Heart left ventricle (tissue), 16 donors: ENCODE data around the gene EYS. TPM values are rescaled to one million over a fixed set of nuclear protein-coding genes. Genes with fewer than 3 reads are reported as not detected.

Source experiments
- ATAC-seq, 4 donors: fragments of 200-7000 bp; cut with Tn5 transposase; one replicate each; pipeline ENCODE4 v1.9.1; 2020 to 2022; ENCODE audit warnings: moderate library complexity in 4 of 4, mild to moderate bottlenecking in 3 of 4, moderate number of reproducible peaks in 1 of 4
- DNase-seq, 5 donors: peaks; one replicate each; pipeline ENCODE4 v3.0.0-alpha.2; 2020
- H3K27ac ChIP-seq, 12 donors: fragments of 200-600 bp; sonication (generic) in 4 of 12; one replicate each; pipeline versions ENCODE4 v1.5.0 to v1.8.0; 2016 to 2022; ENCODE audit warnings: mild to moderate bottlenecking in 2 of 12
- H3K27me3 ChIP-seq, 9 donors: fragments of 200-600 bp; sonication (generic) in 2 of 9; one replicate each; pipeline versions ENCODE4 v1.5.1 to v1.8.0; 2016 to 2022; ENCODE audit warnings: mild to moderate bottlenecking in 3 of 9
- H3K36me3 ChIP-seq, 9 donors: fragments of 200-600 bp; sonication (generic) in 2 of 9; one replicate each; pipeline versions ENCODE4 v1.5.0 to v1.8.0; 2018 to 2022; ENCODE audit warnings: mild to moderate bottlenecking in 2 of 9
- H3K4me1 ChIP-seq, 12 donors: fragments of 200-600 bp; sonication (generic) in 4 of 12; one replicate each; pipeline versions ENCODE4 v1.5.0 to v1.8.0; 2016 to 2022; ENCODE audit warnings: mild to moderate bottlenecking in 3 of 12
- H3K4me3 ChIP-seq, 12 donors: fragments of 200-600 bp; sonication (generic) in 4 of 12; one replicate each; pipeline versions ENCODE4 v1.5.0 to v1.8.0; 2017 to 2022; ENCODE audit warnings: mild to moderate bottlenecking in 9 of 12, moderate library complexity in 4 of 12
- H3K9me3 ChIP-seq, 12 donors: fragments of 200-600 bp; sonication (generic) in 4 of 12; one replicate each; pipeline versions ENCODE4 v1.5.0 to v1.8.0; 2016 to 2022; ENCODE audit warnings: mild to moderate bottlenecking in 1 of 12
- POLR2A ChIP-seq, 2 donors: fragments of 450-650 bp; IDR thresholded peaks; one replicate each; pipeline ENCODE4 v1.6.1; 2017; ENCODE audit warnings: antibody characterized with exemption in 2 of 2, mild to moderate bottlenecking in 2 of 2, moderate library complexity in 2 of 2
- WGBS, 4 donors: extraction: QIAGEN DNeasy Blood & Tissue Kit in 2 of 4; methylation state at CpG; one replicate each; pipeline versions ENCODE4 v1.1.5 to v1.1.7; 2013 to 2018; 5-methylcytosine and 5-hydroxymethylcytosine counted together
- intact Hi-C, 10 donors: fragments of 100-400 bp; cut with DNase I; formaldehyde crosslinking; loops; one replicate each; pipeline versions ENCODE4 v1.11.1 to v1.14.2; 2022
- polyA plus RNA-seq, 2 donors: library from polyadenylated mRNA; stranded (reverse); fragments of 200-250 nt; gene quantifications; one replicate each; pipeline ENCODE4 v1.2.3, GENCODE V29; 2013
- total RNA-seq, 9 donors: library from RNA; depleted of rRNA in 2 of 9; stranded (reverse); fragments of >200 nt in 2 of 9; fragmentation: NEBNext Ultra II Directional in 3 of 9; extraction: Animal tissue kit (Norgen Biotek cat#: 25700) in 3 of 9; gene quantifications; one replicate each; pipeline versions ENCODE4 v1.1.0 to v1.2.4, GENCODE V29; 2016 to 2023
- TF ChIP-seq, protein P1 (sequence below), 12 donors: fragments of 200-600 bp; sonication (generic) in 4 of 12; IDR thresholded peaks; one replicate each; pipeline versions ENCODE4 v1.5.0 to v1.8.0; 2018 to 2022; ENCODE audit warnings: antibody characterized with exemption in 12 of 12, mild to moderate bottlenecking in 5 of 12
- donor health status: ischemic (EF 13 %, LVEDD 7.1; RV severe dilation, severe dysfunction).
- donor health status: healthy with polysubstance abuse.
- donor health status: DM: no; HTN: yes; CAD: no.
- donor health status: DM: no; HTN: no; CAD: no.
- donor health status: ischemic (EF 25% LVEDD 6.9; RV normal size, moderate dysfunction).
- donor health status: ischemic (EF 25% LVEDD 5.7; RV mildly dilated, moderate dysfunction).
- donor health status: healthy.
- donor health status: DM: yes; HTN: yes; CAD: no.
- donor health status: ischemic (EF 35%, LVEDD 5.7; RV mildly dilated, moderate dysfunction).
- donor health status: nonischemic (EF 11% LVEDD 7.7; RV severe dilation, severe dysfunction).
- donor health status: DM: yes; HTN: yes; CAD: no.
- donor health status: PGD.
- donor health status: ischemic (EF 29% LVEDD 5.4; RV normal size, mild dysfunction).
- donor health status: nonischemic (EF 23%, LVEDD 6.1; RV moderate dilation, normal function).

Gene EYS
- total and polyA plus RNA-seq, 11 donors = 0.07 to 0.27 (median 0.08) TPM; not detected in 8

DNA sequence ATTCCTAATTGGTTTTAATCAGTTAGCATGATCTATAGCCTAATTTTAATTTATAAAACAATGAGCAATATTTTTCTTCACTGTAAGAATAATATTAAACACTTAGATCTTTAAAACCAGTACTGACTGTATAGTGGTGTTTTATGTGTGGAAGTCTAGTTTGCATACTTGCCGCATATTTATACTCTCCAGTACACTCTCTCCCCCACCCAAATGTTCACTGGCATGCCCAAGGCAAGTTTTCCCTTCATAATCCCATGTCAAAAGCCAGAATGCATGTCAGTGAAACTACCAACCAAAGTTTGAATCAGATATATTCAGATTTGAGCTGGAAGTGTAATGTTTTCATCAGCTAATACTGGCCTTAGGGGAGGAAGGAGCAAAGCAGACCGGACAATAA is 1565.3 kb downstream of the EYS start:
- ATAC-seq (no peak), DNase-seq (no peak)
- Histone ChIP-seq H3K36me3 (no peaks in the 10 kb centered on the region), H3K27me3 (no peaks in the 10 kb centered on the region), H3K4me3 (no peak overlapping the region), H3K4me1 (no peaks in the 10 kb centered on the region), H3K27ac (no peak overlapping the region), H3K9me3 (no peaks in the 10 kb centered on the region)
- TF ChIP-seq, protein P1, sequence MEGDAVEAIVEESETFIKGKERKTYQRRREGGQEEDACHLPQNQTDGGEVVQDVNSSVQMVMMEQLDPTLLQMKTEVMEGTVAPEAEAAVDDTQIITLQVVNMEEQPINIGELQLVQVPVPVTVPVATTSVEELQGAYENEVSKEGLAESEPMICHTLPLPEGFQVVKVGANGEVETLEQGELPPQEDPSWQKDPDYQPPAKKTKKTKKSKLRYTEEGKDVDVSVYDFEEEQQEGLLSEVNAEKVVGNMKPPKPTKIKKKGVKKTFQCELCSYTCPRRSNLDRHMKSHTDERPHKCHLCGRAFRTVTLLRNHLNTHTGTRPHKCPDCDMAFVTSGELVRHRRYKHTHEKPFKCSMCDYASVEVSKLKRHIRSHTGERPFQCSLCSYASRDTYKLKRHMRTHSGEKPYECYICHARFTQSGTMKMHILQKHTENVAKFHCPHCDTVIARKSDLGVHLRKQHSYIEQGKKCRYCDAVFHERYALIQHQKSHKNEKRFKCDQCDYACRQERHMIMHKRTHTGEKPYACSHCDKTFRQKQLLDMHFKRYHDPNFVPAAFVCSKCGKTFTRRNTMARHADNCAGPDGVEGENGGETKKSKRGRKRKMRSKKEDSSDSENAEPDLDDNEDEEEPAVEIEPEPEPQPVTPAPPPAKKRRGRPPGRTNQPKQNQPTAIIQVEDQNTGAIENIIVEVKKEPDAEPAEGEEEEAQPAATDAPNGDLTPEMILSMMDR (IDR thresholded peaks at IDR 0.05) = no peak
- no peak for TF ChIP-seq POLR2A (IDR thresholded peaks at IDR 0.05)
- WGBS, 4 donors = 90 to 95% (median 92%) methylated on average over 2 of the region's 2 CpGs
- intact Hi-C loops = no loop called here

DNA sequence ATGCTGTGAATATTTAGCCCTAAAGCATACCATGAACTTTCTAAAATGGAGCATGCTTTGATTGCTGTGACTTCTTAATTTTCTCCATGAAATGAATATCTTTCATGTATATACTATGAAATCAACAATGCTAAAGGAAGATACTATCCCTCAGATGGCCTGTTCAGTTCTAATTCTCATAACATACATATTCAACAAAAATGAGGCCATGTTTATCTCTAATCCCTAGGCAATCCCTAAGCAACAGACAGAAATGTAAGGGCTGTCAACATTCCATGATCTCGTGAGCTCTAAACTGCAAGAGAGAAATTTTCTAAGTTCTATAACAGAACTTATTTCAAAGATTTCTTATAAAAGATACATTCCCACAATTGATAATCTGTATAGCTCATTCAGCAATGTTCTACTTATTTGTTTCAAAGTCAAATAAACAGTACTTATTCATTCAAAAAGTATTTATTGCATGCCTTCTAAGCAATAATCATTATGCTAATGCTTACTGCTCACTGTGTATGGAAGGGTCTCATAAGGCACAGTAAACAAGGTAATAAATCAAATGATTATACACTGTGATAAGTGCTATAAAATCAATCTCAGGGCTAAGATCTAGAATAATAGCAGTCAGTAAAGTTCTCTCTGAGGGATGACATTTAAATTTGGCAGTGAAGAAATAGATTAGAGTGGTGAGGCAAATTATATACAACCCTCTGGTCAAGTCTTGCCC is 1578.6 kb downstream of the EYS start:
- WGBS, 4 donors = 64 to 82% (median 69%) methylated on average over 1 of the region's 1 CpG
- H3K27ac ChIP-seq = no peak overlapping the region
- intact Hi-C loops = no loop called here
- no peaks in the 10 kb centered on the region for H3K27me3 ChIP-seq
- H3K36me3 ChIP-seq = no peaks in the 10 kb centered on the region
- DNase-seq (no peak), ATAC-seq (no peak)
- no peaks in the 10 kb centered on the region for H3K9me3 ChIP-seq
- H3K4me3 ChIP-seq = no peak overlapping the region
- peaks cover 0 to 2% (median 0%) of the 10 kb centered on the region in 12 donors for H3K4me1 ChIP-seq
- TF ChIP-seq POLR2A (IDR thresholded peaks at IDR 0.05) = no peak
- TF ChIP-seq, protein P1 (IDR thresholded peaks at IDR 0.05) = no peak

DNA sequence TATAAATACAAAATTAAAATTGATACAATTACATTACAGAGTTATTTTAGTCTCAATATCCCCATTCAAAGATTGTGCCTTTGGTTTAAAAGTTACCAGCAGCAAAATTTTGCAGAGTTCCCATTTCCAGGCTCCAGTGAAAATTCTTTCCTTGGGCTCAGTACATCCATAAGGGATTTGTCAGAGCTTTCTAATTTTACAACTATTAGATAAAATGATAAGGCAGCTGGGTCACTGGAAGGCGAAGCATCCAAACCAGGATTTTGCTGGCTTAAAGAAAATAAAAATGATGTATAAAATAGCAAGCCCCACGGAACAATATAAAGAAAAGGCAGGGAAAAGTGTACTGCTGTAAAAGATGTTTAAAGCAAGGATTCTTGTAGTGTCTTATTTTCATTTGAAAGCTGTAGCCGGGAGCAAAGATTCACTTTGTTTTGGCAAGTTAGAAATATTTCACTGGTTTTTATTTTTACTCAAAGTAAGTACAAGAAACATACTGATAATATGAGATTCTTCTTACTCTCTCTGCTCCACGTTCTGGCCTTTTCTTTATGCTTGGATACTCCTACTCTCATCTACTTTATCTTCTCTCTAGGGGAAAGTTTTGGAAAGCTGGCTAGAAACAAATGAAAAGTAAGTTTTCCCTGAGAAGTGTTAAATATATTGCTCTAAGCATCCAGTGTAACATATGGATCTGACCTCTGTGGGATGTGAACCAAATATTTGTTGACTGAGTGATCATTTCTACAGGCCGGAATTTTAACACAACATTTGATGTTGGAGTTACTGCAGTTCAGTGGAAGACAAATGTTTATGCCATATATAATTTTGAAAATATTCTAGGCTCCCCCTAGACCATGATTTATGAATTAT is 1583.0 kb downstream of the EYS start:
- ATAC-seq (no peak), DNase-seq (no peak)
- no peak overlapping the region for H3K27ac ChIP-seq
- H3K4me1 ChIP-seq = peaks cover 0 to 7% (median 0%) of the 10 kb centered on the region in 12 donors
- H3K9me3 ChIP-seq = peaks cover 0 to 2% (median 0%) of the 10 kb centered on the region in 12 donors
- intact Hi-C loops = no loop called here
- no peaks in the 10 kb centered on the region for H3K36me3 ChIP-seq
- no peaks in the 10 kb centered on the region for H3K27me3 ChIP-seq
- H3K4me3 ChIP-seq = no peak overlapping the region
- 59 to 70% (median 63%) methylated on average over 5 of the region's 5 CpGs for WGBS, 4 donors
- TF ChIP-seq, protein P1 (IDR thresholded peaks at IDR 0.05) = no peak

DNA sequence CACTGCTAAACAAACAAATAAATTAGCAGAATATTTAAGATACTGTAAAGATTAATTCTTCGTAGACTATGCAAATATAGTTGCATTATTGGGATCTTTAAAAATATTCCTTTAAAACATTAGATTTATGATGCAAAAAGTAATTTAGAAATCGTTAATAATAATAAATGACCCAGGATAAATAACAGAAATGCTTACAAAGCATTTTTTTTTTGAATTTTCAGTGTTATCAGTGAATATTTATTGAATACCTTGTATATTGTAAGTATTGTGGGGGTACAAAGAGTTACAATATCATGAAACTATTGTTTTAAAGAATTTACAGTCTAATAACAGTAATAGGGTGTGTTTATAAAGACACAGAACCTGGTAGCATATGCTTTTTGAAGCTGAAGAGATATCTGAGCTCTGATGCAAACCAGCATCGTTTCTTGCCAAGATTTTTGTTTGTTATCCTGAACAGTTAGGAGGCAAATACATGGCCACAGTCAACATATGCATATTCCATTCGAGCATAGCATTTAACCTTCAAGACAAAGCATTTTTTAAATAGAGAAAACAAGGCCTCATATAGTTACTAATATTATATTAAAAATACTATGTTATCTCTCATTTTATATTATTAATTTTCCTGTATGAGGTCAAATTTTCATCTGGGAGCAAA is 1584.2 kb downstream of the EYS start:
- intact Hi-C loops = no loop called here
- H3K4me1 ChIP-seq = peaks cover 0 to 7% (median 0%) of the 10 kb centered on the region in 12 donors
- WGBS, 4 donors = 55 to 62% (median 57%) methylated on average over 4 of the region's 4 CpGs
- no peak for ATAC-seq
- H3K4me3 ChIP-seq = no peak overlapping the region
- no peaks in the 10 kb centered on the region for H3K36me3 ChIP-seq
- TF ChIP-seq, protein P1 (IDR thresholded peaks at IDR 0.05) = no peak
- TF ChIP-seq POLR2A (IDR thresholded peaks at IDR 0.05) = no peak
- DNase-seq = no peak
- H3K27ac ChIP-seq = no peak overlapping the region
- H3K9me3 ChIP-seq = peaks cover 0 to 11% (median 3%) of the 10 kb centered on the region in 12 donors
- no peaks in the 10 kb centered on the region for H3K27me3 ChIP-seq
